Activated CD4-positive, CD25-positive, alpha-beta regulatory T cell treated with anti-CD3 and anti-CD28 coated beads, Interleukin-2, amount 50 U/mL, for 16 hours (primary cell): ENCODE results near the gene BTG2.
A peak's percentile ranks its signal among the peaks of the same experiment; 100 is the strongest.
"Not testable (repeated sequence)": the region's sequence is repeated elsewhere in the genome, so short reads cannot be mapped to it uniquely, and the experiment has no call there.

ENCODE experiments used
- DNase-seq: peaks from one replicate; pipeline ENCODE4 v3.0.0-alpha.2; 2020; ENCODE audit warnings: low read depth, low spot score

The BTG2 gene, protein sequence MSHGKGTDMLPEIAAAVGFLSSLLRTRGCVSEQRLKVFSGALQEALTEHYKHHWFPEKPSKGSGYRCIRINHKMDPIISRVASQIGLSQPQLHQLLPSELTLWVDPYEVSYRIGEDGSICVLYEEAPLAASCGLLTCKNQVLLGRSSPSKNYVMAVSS

GRCh38 chr1:203304919-203305808, at the start of gene BTG2:
Gene BTG2, plus strand, starts transcription at chr1:203305519. Its CDS starts 88 bp downstream, at chr1:203305607.
- DNase-seq, result peak; percentile 80

GRCh38 chr1:203256636-203257035, 48.7 kb upstream of the BTG2 start:
- not testable (repeated sequence) for DNase-seq

GRCh38 chr1:203263496-203263895, 41.8 kb upstream of the BTG2 start:
- no peak for DNase-seq

DNA sequence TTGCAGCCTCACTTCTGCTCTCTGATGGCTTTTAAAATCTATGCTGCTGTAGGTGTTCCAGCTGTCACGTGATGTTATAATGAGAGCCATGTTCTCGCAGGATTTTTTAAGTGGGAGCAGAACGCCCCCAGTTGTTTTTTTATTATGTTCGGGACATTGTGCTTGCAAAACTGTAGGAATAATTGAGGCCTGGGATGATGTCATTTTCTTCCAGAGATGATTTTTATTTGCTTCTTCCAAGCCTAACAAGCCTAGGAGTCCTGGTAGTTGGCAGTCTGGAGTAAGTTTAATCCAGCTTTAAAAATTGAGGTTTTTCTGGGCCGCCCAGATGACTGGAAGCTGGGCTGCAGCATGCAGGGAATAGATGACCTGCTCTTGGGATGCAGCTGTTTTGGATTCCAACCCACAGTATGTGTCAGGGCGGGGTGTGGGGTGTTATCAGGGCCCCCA, 41.2 kb upstream of the BTG2 start:
- no peak for DNase-seq

GRCh38 chr1:203265541-203265940, 39.8 kb upstream of the BTG2 start:
- DNase-seq, result no peak

GRCh38 chr1:203266140-203266539, 39.2 kb upstream of the BTG2 start:
- DNase-seq, result not testable (repeated sequence)

GRCh38 chr1:203267347-203267846, 37.9 kb upstream of the BTG2 start:
- peak; percentile 75 for DNase-seq

DNA sequence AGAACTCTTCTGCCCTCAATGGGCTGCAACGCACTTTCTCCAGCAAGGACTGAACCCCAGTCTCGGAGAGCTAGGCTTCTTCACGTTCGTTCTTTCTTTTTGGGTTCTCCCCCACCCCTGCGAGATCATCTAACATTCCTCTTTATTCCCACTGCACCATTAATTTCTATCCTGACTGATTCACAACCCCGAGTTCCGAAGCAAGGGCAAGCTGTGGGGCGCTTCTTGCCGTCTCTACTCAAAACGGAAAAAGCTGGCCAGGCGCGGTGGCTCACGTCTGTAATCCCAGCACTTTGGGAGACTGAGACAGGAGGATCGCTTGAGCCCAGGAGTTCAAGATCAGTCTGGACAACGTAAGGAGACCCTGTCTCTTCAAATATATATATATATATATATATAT, 37.4 kb upstream of the BTG2 start:
- no peak for DNase-seq

GRCh38 chr1:203268901-203269653, 36.2 kb upstream of the BTG2 start:
- no peak for DNase-seq

DNA sequence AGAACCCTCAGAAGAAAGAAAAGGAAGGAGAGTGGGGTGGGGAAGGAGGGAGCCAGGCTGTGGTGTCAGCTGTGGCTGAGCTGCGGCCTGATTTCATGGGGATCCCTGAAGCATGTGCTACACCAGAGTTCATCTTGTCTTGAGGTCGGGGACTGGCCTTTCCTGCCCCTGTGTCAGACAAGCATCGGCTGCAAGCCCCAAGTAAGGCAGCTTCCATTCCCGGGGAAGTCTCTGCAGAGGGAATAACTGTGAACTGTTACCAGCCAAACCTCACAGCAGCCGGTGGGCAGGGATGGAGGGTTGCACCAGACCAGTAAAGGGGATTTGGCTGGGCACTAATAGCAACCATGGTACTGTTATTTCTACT, 35.7 kb upstream of the BTG2 start:
- DNase-seq, result no peak

GRCh38 chr1:203270448-203270847, 34.9 kb upstream of the BTG2 start:
- no peak for DNase-seq

GRCh38 chr1:203271018-203271743, 34.1 kb upstream of the BTG2 start:
- peak; percentile 50 for DNase-seq

DNA sequence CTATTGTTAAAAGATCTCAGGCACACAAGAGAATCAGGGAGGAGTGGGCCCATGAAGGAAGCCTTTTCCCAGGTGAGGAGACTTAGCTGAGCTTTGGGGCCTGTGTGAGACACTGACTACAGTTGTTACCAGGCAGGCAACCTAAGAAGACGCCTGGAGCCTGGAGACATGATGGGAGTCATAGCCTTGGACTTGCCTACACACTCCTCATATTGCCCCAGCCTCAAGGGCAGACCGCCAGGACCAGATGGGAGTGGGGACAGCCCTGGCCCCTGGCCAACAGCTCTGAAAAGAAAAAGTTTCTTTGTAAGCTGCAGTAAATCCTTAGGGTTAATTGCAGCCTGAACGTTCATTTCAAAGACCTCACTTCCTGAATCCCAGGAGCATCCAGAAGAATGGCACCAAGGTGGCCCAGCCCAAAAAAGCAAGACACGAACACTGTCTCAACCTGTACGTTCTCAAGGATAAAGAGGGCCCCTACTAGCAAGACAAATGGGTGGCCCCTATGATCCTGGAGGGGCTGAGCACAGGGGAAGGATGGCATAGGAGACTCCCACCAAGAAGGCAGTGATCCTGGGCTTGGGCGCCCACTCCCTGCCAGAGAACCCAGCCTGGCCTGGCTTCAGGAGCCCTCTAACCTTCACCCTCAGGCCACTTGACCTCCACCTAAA, 33.2 kb upstream of the BTG2 start:
- DNase-seq, result no peak

GRCh38 chr1:203272633-203273205, 32.6 kb upstream of the BTG2 start:
- DNase-seq, result no peak

GRCh38 chr1:203273206-203273868, 32.0 kb upstream of the BTG2 start:
- peak; percentile 90 for DNase-seq

DNA sequence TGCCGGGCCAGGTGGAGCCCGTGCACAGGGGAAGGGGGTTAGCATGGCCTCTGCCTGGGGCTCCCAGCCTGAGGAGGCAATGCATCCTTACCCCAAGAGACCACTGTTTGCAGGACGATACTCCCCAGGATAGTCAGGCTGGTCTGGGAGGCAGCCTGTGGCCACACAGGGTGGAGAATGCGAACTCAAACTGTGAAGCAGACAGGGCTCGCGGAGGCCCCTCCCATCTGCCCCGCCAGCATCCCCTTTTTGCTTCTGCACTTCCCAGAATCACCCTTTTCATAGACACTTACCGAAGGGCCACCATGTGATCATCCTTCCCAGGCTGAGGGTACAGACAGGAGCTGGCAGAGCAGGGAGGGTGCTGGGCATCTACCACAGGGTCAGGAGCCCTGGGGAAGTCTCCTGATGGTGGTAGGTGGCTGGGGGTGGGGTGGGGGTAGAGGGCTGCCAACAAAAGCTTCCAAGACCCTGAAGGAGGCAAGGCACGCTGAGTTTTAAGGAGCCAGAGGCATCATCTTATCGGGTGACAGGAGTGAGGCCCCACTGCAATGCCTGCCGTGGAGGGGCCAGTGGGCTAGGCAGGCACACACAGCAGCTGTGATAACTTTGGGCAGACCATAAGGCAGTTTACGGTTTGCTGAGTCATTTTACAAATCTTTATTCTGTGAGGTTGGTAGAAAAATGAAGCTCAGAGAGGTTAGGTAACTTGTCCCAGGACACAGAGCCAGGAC, 31.3 kb upstream of the BTG2 start:
- DNase-seq, result no peak

DNA sequence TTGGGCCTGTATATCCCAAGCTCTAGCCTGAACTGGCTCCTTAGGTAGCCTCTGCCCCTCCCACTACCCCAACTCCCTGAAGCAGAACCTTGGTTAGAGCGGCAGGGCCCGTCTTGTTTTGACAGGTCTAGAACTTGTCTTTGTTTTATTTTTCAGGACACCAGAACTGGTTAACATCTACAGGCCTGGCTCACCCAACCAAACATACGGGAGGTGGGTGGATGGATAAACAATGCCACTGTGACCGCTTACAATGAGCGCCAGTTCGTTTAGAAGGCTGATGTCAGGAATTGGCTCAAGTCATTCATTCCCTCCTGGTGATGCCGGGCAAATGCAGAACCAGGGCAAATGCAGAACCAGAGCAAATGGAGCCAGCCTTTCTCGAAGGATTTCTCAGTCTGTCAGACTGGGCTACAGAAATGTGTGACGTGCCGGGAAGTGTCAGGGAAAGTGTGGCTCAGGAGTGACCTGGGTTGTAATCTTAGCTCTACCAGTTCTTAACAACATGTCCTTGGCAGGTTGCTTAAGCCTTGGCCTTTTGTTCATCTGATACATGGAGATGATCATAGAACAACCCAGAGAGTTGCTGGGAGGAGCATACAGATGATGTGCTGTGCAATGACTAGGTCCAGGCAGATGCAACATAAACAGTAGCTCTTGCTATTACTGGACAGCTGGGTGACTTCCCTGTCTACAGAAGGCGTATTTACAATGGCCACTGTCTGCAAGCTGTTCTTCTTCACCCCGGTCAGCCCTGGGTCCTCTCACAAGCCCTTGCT, 30.5 kb upstream of the BTG2 start:
- no peak for DNase-seq

DNA sequence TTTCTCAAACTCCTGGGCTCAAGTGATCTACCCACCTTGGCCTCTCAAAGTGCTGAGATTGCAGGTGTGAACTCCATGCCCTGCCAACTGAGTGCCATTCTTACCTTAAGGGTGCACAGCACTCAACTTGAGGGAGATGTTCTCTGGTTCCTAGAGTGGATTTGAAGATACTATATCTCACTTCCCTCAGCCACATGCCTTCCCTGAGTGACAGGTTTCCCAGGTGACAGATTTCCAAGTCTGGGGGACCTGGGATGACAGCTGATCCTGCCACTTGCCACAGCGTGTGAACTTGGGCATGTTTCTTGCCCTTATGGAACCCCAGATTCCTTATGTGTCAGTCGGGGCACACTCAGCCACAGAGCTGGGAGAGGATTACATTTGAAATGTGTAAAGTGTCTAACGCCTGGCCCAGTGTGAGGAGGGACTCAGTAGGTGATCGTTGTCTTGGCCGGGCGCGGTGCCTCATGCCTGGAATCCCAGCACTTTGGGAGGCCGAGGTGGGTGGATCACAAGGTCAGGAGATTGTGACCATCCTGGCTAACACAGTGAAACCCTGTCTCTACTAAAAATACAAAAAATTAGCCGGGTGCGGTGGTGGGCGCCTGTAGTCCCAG, 29.6 kb upstream of the BTG2 start:
- DNase-seq, result no peak
